HepG2 (cell line): Measurements from ENCODE around the gene ANKRD12. TPM values are rescaled to one million over a fixed set of nuclear protein-coding genes. Genes with fewer than 3 reads are reported as not detected.

ENCODE experiments used
- AGO1 ChIP-seq: fragments of 200-400 bp; formaldehyde crosslinking; IDR thresholded peaks from 2 replicates; pipeline ENCODE4 v1.6.1; 2017; ENCODE audit warnings: mild to moderate bottlenecking, low read depth, low read length, moderate library complexity; ENCODE audit not compliant: poor library complexity, severe bottlenecking
- ATF7-NPFF ChIP-seq: sonication (generic); formaldehyde crosslinking; IDR thresholded peaks from 2 replicates; pipeline ENCODE4 v1.8.1; 2023; ENCODE audit warnings: mild to moderate bottlenecking, low read depth, missing genetic modification reagents, moderate library complexity
- ATM ChIP-seq: fragments of 450-650 bp; IDR thresholded peaks from 2 replicates; pipeline ENCODE4 v1.7.1; 2017; ENCODE audit warnings: mild to moderate bottlenecking, borderline replicate concordance
- CENPT ChIP-seq: sonication (generic); formaldehyde crosslinking; IDR thresholded peaks from 2 replicates; pipeline ENCODE4 v1.8.0; 2022; ENCODE audit warnings: low read depth, mild to moderate bottlenecking, moderate library complexity, missing genetic modification reagents
- ISL2 ChIP-seq: sonication (generic); formaldehyde crosslinking; IDR thresholded peaks from 2 replicates; pipeline ENCODE4 v1.5.0; 2020; ENCODE audit warnings: missing genetic modification reagents
- KDM6A ChIP-seq: IDR thresholded peaks from 2 replicates; pipeline ENCODE4 v1.6.1; 2016; ENCODE audit warnings: low read depth
- MIER3 ChIP-seq: IDR thresholded peaks from 2 replicates; pipeline ENCODE4 v1.6.1; 2016; ENCODE audit warnings: missing compliant biosample characterization, borderline replicate concordance
- MIXL1 ChIP-seq: IDR thresholded peaks from 2 replicates; pipeline ENCODE4 v1.6.1; 2016
- NONO ChIP-seq, 2 experiments: fragments of 450-650 bp in 1 of 2; sonication (generic) in 1 of 2; formaldehyde crosslinking in 1 of 2; IDR thresholded peaks in 1 of 2; conservative IDR thresholded peaks in 1 of 2; 2 replicates each; pipeline versions ENCODE4 v1.6.1 to v1.8.0; 2017 to 2022; ENCODE audit warnings: mild to moderate bottlenecking in 1 of 2, missing genetic modification reagents in 1 of 2, moderate library complexity in 1 of 2
- PHF21A ChIP-seq: sonication (generic); formaldehyde crosslinking; IDR thresholded peaks from 2 replicates; pipeline ENCODE4 v1.5.0; 2020; ENCODE audit warnings: mild to moderate bottlenecking, missing genetic modification reagents
- PLRG1 ChIP-seq: fragments of 450-650 bp; conservative IDR thresholded peaks from 2 replicates; pipeline ENCODE4 v1.6.1; 2016
- SIN3A ChIP-seq: IDR thresholded peaks from 2 replicates; pipeline ENCODE4 v1.6.1; 2011; ENCODE audit warnings: low read depth, mild to moderate bottlenecking, control low read depth, low read length, borderline replicate concordance
- SIX1 ChIP-seq: sonication (generic); formaldehyde crosslinking; IDR thresholded peaks from 2 replicates; pipeline ENCODE4 v1.4.0; 2020; ENCODE audit warnings: missing genetic modification reagents, borderline replicate concordance
- SP140L ChIP-seq: sonication (generic); formaldehyde crosslinking; IDR thresholded peaks from 2 replicates; pipeline ENCODE4 v1.4.0; 2020; ENCODE audit warnings: missing genetic modification reagents, borderline replicate concordance
- SRF ChIP-seq: IDR thresholded peaks from 2 replicates; pipeline ENCODE4 v1.6.1; 2011; ENCODE audit warnings: mild to moderate bottlenecking, low read depth, low read length, moderate library complexity
- TBX2 ChIP-seq: sonication (generic); formaldehyde crosslinking; IDR thresholded peaks from 2 replicates; pipeline ENCODE4 v1.5.0; 2020; ENCODE audit warnings: missing genetic modification reagents, mild to moderate bottlenecking, borderline replicate concordance
- THYN1 ChIP-seq: sonication (generic); formaldehyde crosslinking; IDR thresholded peaks from 2 replicates; pipeline ENCODE4 v1.8.1; 2023; ENCODE audit warnings: low read depth, mild to moderate bottlenecking, moderate library complexity, missing genetic modification reagents, borderline replicate concordance
- ZBTB3 ChIP-seq: sonication (generic); formaldehyde crosslinking; IDR thresholded peaks from 2 replicates; pipeline ENCODE4 v1.4.0; 2020; ENCODE audit warnings: low read depth, mild to moderate bottlenecking, moderate library complexity, missing genetic modification reagents, borderline replicate concordance
- polyA plus RNA-seq, 8 experiments: library from polyadenylated mRNA; depleted of rRNA in 3 of 8; stranded (reverse) in 7 of 8; unstranded in 1 of 8; fragments of >200 nt; fragmentation: Illumina TruSeq in 4 of 8; extraction: Trizol in 4 of 8; gene quantifications; 2 replicates each; pipeline versions ENCODE4 v1.2.1 to v1.2.3, GENCODE V29; 2011 to 2016; ENCODE audit warnings: low read depth in 4 of 8, missing spikeins in 1 of 8, mixed read lengths in 1 of 8; ENCODE audit not compliant: insufficient read depth in 1 of 8
- total RNA-seq, 5 experiments: library from RNA; depleted of rRNA; stranded (reverse); fragments of >200 nt; fragmentation: Illumina TruSeq; extraction: Trizol; gene quantifications; 2 replicates each; pipeline ENCODE4 v1.2.3, GENCODE V29; 2016; ENCODE audit warnings: low read depth in 1 of 5
- TF ChIP-seq, protein P1 (sequence below): fragments of 450-650 bp; IDR thresholded peaks from 2 replicates; pipeline ENCODE4 v1.6.1; 2017
- TF ChIP-seq, protein P2 (sequence below): sonication (generic); formaldehyde crosslinking; IDR thresholded peaks from 2 replicates; pipeline ENCODE4 v1.4.0; 2020; ENCODE audit warnings: missing genetic modification reagents
- TF ChIP-seq, protein P3 (sequence below): sonication (generic); formaldehyde crosslinking; IDR thresholded peaks from 2 replicates; pipeline ENCODE4 v1.8.0; 2022; ENCODE audit warnings: low read depth, missing genetic modification reagents
- TF ChIP-seq, protein P4 (sequence below): sonication (generic); formaldehyde crosslinking; IDR thresholded peaks from 2 replicates; pipeline ENCODE4 v1.4.0; 2020; ENCODE audit warnings: missing genetic modification reagents, borderline replicate concordance

Gene ANKRD12
- total and polyA plus RNA-seq, 2 of the 13 experiments (the other 11 are each of a cell fraction or from before 2014, with no cell fraction given) = 6.0 to 23.2 TPM

DNA sequence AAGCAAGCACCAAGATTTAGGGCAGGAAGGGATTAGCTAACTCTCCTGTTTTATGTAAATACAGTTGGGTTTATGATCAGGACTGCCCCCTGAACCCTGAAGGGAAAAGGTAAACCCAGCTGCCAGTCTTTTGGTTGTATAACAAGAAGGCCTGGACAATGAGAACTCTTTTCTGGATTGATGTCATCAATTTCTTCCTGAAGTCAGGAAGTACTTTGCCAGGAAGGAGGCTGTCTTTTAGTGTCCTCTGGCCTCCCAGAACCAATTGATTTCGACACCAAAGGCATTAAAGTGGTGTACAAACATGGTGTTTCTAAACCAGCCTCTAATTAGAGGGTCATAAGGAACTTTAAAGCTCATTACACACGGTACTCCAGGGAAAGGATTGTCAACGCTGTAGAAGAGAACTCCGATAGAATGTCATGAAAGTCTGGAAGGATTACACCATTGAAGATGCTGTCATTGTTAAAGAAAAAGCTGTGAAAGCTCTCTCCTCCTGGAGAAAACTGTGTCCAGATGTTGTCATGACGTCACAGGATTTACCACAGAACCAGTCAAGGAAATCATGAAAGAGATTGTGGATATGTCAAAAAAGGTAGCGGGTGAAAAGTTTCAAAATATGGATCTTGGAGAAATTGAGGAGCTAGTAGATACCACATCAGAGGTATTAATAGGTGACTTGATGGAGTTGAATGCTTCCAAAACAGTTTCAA lies 78.8 kb downstream of the ANKRD12 start (continued):
- TF ChIP-seq SIN3A (no peak), ATF7-NPFF (no peak), THYN1 (CRISPR knock-in tag) (no peak), PLRG1 (no peak), SRF (no peak), AGO1 (no peak), SP140L (CRISPR knock-in tag) (no peak), NONO (IDR thresholded peaks at IDR 0.05) (no peak), NONO (CRISPR knock-in tag; conservative IDR thresholded peaks at IDR 0.05) (no peak), MIER3 (CRISPR knock-in tag) (peak; percentile 41; the same call in 1 of the 2 replicates), ISL2 (CRISPR knock-in tag) (peak; percentile 83), SIX1 (CRISPR knock-in tag) (peak; percentile 36; the same call in 1 of the 2 replicates), KDM6A (CRISPR knock-in tag) (peak; percentile 35), CENPT (CRISPR knock-in tag) (no peak), TBX2 (CRISPR knock-in tag) (peak; percentile 92), MIXL1 (CRISPR knock-in tag) (peak; percentile 85), ZBTB3 (CRISPR knock-in tag) (no peak), ATM (peak; percentile 92; the same call in 1 of the 2 replicates), PHF21A (CRISPR knock-in tag) (0 out of 2 replicates have a peak, but pooled peaks have one; percentile 58)
- TF ChIP-seq, protein P1, sequence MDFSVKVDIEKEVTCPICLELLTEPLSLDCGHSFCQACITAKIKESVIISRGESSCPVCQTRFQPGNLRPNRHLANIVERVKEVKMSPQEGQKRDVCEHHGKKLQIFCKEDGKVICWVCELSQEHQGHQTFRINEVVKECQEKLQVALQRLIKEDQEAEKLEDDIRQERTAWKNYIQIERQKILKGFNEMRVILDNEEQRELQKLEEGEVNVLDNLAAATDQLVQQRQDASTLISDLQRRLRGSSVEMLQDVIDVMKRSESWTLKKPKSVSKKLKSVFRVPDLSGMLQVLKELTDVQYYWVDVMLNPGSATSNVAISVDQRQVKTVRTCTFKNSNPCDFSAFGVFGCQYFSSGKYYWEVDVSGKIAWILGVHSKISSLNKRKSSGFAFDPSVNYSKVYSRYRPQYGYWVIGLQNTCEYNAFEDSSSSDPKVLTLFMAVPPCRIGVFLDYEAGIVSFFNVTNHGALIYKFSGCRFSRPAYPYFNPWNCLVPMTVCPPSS = no peak
- TF ChIP-seq, protein P2, sequence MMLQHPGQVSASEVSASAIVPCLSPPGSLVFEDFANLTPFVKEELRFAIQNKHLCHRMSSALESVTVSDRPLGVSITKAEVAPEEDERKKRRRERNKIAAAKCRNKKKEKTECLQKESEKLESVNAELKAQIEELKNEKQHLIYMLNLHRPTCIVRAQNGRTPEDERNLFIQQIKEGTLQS = peak; percentile 13
- TF ChIP-seq, protein P3, sequence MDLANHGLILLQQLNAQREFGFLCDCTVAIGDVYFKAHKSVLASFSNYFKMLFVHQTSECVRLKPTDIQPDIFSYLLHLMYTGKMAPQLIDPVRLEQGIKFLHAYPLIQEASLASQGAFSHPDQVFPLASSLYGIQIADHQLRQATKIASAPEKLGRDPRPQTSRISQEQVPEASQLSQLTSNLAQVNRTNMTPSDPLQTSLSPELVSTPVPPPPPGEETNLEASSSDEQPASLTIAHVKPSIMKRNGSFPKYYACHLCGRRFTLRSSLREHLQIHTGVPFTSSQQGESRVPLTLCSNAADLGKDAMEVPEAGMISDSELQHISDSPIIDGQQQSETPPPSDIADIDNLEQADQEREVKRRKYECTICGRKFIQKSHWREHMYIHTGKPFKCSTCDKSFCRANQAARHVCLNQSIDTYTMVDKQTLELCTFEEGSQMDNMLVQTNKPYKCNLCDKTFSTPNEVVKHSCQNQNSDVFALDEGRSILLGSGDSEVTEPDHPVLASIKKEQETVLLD (CRISPR knock-in tag) = no peak
- TF ChIP-seq, protein P4, sequence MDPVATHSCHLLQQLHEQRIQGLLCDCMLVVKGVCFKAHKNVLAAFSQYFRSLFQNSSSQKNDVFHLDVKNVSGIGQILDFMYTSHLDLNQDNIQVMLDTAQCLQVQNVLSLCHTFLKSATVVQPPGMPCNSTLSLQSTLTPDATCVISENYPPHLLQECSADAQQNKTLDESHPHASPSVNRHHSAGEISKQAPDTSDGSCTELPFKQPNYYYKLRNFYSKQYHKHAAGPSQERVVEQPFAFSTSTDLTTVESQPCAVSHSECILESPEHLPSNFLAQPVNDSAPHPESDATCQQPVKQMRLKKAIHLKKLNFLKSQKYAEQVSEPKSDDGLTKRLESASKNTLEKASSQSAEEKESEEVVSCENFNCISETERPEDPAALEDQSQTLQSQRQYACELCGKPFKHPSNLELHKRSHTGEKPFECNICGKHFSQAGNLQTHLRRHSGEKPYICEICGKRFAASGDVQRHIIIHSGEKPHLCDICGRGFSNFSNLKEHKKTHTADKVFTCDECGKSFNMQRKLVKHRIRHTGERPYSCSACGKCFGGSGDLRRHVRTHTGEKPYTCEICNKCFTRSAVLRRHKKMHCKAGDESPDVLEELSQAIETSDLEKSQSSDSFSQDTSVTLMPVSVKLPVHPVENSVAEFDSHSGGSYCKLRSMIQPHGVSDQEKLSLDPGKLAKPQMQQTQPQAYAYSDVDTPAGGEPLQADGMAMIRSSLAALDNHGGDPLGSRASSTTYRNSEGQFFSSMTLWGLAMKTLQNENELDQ (CRISPR knock-in tag) = no peak
